GM21528 (cell line): ENCODE data around the gene AATF.
"Not testable (repeated sequence)": the region's sequence is repeated elsewhere in the genome, so short reads cannot be mapped to it uniquely, and the experiment has no call there.

Source experiments
- ATAC-seq: cut with Tn5 transposase; IDR thresholded peaks from one replicate; pipeline ENCODE4 v1.9.1; 2021; ENCODE audit warnings: mild to moderate bottlenecking, moderate library complexity; ENCODE audit not compliant: unreplicated experiment, low FRiP score

AATF gene

DNA sequence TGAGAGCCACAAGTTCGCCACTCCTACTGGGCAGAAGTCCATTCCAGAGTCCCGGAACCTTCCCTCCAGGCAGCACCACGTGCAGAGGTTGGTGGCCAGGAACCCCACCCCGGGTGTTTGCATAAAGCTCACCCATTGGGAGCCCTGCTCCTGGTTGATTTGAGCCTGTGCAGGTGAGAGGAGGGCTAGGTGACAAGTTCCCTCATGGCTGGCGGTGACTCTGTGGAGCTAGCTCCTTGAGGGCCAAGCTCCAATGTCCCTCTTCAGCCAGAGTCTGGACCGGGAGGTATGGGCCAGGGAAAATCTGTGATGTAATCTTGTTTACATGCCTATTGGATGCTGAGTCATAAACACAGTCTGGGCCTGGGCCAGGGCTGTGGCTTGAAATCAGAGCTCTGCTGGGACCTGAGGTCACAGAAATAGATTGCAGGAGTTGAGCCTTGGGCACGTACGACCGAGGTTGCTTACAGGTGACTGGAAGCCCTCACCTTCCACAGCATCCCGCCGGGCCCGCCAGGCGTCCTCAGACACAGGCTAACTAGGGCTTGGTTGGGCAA is 118.9 kb downstream of the AATF start:
- no peak for ATAC-seq

- no peak for ATAC-seq
Observed at GRCh38 chr17:37068266-37068665, 119.5 kb downstream of the AATF start.

DNA sequence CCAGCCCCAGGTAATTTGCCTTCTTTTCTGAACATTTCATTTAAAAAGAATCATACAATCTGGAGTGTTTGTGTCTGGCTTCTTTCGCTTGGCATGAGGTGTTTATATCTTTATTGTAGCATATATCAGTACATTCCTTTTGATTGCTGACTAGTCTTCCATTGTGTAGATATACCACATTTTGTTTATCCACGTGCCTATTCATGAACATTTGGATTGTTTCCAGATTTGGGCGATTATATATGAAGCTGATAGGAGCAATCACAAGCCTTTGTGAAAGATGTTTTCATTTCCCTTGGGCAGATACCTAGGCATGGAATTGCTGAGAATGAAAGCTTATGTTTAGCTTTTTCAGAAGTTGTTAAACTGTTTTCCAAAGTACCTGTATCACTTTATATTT is 120.3 kb downstream of the AATF start:
- ATAC-seq: no peak

DNA sequence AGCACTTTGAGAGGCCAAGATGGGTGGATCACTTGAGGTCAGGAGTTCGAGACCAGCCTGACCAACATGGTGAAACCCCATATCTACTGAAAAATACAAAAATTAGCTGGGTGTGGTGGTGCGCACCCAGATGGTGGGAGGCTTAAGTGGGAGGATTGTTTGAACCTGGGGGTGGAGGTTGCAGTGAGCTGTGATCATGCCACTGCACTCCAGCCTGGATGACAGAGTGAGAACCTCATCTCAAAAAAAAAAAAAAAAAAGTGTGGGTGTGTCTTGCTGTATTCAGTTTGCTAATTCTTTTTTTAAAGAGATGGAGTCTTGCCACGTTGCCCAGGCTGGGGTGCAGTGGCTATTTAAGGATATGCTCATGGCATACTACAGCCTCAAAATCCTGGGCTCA is 124.7 kb downstream of the AATF start:
- ATAC-seq: not testable (repeated sequence)

GRCh38 chr17:37079065-37079708 is 130.4 kb downstream of the AATF start:
- no peak for ATAC-seq

DNA sequence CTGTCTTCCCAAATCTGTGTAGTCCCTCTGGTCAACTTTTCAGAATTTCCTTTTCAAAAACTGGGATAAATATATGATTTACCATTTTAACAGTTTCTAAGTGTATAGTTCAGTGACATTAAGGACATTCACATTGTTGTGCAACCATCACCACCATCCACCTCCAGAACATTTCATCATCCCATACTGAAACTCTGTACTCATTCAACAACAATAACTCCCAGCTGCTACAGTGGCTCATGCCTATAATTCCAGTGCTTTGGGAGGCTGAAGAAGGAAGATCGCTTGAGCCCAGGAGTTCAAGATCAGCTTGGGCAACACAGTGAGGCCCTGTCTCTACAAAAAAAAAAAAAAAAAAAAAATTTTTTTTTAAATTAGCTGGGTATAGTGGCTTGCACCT is 131.0 kb downstream of the AATF start:
- ATAC-seq: no peak

DNA sequence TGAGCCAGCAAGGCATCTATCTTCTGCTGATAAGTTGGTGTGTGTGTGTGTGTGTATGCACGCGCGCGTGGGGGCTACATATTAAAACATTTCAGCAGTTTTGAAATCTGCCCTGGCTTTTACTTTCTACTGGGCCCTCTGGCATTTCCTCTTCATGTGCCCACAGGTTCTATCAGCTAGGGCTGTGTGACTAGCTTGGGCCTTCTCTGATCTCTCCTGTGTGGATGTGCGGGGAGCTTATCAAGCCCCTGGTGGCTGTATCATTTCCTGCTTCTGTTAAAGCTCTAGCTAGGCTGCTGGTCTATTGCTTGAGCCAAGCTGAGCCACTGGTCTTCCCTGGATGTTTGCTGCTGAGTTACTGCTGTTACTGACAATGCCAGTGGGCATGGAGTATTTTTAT is 132.5 kb downstream of the AATF start:
- no peak for ATAC-seq

GRCh38 chr17:37082311-37082860 is 133.6 kb downstream of the AATF start:
- no peak for ATAC-seq

GRCh38 chr17:37082985-37083384 is 134.2 kb downstream of the AATF start:
- no peak for ATAC-seq

- no peak for ATAC-seq
Observed at GRCh38 chr17:37083456-37083855, 134.7 kb downstream of the AATF start.

DNA sequence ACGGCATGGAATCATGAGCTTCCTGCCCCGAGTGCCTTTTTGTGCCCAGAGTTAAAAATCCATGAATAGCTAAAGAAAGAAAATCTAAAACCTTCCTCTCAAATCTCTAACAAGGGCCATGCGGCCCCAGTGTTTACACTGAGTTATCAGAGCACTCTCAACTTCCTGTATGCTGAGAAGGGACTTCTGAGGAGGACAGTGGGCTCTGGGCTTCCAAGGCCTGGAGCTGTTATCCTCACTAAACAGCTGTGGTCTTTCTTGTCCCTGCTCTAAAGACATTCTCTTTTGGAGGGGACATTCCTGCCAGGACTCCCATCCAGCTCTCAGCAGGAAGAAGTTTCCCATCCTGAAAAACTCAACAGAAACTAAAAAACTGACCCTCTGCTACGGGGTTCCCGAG is 135.6 kb downstream of the AATF start:
- ATAC-seq: no peak

DNA sequence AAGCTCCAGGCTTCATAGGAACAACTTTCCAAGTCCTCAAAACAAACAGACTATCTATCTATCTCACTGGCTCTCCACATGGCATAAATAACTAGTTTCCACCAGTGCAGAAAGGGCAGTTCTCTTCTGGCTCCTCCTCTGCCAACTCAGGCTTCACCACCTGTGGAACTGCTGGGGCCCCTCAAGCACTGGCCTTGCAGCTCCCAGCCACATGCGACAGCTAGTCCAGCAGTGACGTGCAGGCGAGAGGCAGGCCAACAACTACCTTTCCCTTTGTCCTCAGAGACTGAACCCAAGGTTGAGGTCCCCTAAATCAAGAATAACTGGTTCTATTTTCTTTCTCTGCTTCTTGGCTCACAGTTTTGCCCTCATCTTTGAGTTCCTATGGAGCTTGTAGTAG is 137.6 kb downstream of the AATF start:
- ATAC-seq: no peak

GRCh38 chr17:37086948-37087347 is 138.2 kb downstream of the AATF start:
- ATAC-seq: no peak

- no peak for ATAC-seq
Observed at GRCh38 chr17:37087683-37088082, 138.9 kb downstream of the AATF start.

DNA sequence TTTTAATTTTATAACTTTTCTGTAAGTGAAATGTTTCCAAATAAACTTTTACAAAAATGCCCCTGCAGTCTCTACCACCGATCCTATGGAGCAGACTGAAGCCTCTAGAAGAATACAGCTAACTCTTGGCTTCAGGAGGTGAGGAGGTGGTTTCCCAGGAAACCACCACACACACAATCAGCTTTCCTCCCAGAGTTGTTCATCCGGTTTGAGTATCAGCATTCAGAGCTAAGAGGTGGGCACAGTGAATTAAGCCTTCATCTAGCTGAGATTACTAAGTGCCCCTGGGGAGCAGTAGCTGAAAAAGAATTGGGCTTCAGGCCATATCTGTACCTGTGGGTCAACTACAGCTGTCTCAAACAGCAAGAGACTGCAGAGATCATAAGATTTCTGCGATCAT is 139.7 kb downstream of the AATF start:
- ATAC-seq: no peak

DNA sequence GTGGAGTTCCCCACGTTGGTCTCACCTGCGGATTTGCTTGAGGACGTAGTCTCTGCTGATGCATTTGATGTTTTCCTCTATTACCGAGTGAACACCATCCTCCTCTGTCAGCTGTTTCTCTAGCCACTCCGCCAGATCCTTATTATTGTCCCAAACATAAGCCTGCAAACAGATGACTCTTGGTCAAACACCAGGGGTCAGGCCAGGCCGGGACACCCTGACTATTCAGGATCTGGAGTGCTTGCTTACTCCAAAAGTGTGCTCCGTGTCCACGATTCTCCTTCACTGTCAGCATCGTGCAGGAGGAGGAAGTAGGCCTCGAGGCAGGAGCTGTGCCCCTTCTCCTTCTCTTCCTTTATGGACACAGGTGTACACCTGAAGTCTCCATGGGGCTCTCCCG is 140.2 kb downstream of the AATF start:
- no peak for ATAC-seq

DNA sequence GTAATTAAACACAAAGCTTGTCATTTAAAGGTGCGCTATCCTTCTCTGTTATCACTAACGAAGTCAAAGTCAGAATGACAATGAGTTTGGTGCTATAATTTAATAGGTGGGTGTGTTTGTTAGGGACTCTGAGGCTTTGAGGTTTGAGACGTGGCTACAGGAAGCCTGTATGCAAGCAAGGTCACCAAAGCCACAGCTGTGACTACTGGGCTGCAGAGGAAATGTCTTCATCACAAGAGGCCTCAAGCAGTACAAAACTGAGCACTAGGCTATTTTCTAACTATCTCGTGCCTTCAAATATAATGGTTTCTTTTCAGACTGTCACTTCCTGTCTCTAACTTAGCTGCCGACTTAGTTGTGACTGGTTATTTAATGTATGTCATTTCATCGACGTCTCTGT is 141.2 kb downstream of the AATF start:
- ATAC-seq: no peak

DNA sequence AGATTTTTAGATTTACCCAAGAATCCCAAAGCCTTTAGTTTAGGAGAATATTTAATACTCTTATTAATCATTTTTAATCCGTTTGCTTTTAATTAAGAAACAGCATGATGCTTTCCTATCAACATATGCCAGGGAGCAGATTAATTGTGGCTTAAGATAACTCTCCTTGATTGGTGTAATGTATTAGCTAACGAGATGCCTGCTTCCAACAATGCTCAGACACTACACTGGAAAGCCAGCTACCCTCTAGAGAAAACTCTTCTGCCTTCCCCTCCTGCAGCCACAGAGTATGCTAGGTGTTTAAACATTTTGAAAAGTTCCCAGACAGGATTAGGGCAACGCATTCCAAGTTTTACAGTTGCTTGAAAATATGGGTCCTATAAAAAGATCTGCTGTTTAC is 142.2 kb downstream of the AATF start:
- no peak for ATAC-seq

GRCh38 chr17:37092071-37092470 is 143.3 kb downstream of the AATF start:
- ATAC-seq: no peak

DNA sequence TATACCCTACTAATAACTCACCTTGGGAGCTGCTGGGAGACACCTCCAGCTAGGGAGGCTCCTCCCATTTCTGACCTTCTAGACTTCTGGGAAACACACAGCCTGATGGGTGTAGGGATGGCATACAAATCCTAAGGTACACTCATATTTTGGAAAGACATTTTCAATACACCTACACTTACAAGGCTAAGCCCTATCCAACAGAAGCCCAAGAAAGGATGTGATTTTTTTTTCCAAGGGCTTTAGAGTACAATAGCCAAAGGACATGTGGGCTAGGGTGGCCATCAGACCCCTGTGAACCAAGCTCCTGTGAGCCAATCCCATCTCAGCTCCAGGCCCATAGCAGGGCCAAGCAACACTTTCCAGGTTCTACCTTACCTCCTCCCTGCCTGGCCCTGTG is 143.9 kb downstream of the AATF start:
- no peak for ATAC-seq

DNA sequence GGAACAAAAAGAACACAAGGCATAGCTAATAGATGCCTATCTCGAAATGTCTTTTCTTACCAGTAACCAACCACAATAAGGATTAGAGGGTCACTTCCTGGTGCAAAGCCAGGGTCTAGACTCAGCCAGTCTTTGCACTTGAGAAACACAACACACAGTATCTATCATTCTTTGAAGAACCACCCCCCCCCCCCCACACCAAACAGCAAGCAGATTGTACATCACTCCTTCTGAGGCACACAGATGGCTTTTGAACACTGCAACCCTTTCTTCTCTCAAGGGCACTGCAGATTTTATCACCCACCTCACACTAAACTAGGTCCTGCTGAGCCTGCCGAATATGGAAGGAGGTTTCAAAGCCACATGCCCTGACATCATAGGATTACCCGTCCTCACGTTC is 145.6 kb downstream of the AATF start:
- no peak for ATAC-seq

GRCh38 chr17:37096071-37096470 is 147.3 kb downstream of the AATF start:
- ATAC-seq: no peak
